Lower leg skin (tissue), 4 donors: ENCODE measurements around the gene RCOR1. TPM values are rescaled to one million over a fixed set of nuclear protein-coding genes. Genes with fewer than 3 reads are reported as not detected.

Experiments used
- DNase-seq, 2 donors: peaks; one replicate each; pipeline ENCODE4 v3.0.0-alpha.2; 2019; ENCODE audit warnings: low spot score in 2 of 2
- H3K4me3 ChIP-seq: fragments of 200-600 bp; sonication (generic); 2 replicates; pipeline ENCODE4 v1.5.1; 2017; ENCODE audit warnings: mild to moderate bottlenecking, low read depth; ENCODE audit not compliant: poor library complexity, severe bottlenecking
- POLR2A ChIP-seq, 2 donors: fragments of 450-650 bp; IDR thresholded peaks; one replicate each; pipeline ENCODE4 v1.6.1; 2016 to 2017; ENCODE audit warnings: antibody characterized with exemption in 2 of 2, mild to moderate bottlenecking in 1 of 2, moderate library complexity in 1 of 2
- WGBS, 2 donors: methylation state at CpG; one replicate each; pipeline ENCODE4 v1.1.5; 2018; 5-methylcytosine and 5-hydroxymethylcytosine counted together
- intact Hi-C: fragments of 100-400 bp; cut with DNase I; formaldehyde crosslinking; loops from one replicate; pipeline ENCODE4 v1.15.0; 2023; ENCODE audit warnings: low total_unique reads
- total RNA-seq, 4 donors: library from RNA; depleted of rRNA; stranded (reverse); fragments of >200 nt; gene quantifications; one replicate each; pipeline ENCODE4 v1.1.0, GENCODE V29; 2016
- TF ChIP-seq, protein P1 (sequence below), 3 donors: fragments of 450-650 bp; IDR thresholded peaks; one replicate each; pipeline ENCODE4 v1.5.1; 2016; ENCODE audit warnings: antibody characterized with exemption in 3 of 3, mild to moderate bottlenecking in 3 of 3, moderate library complexity in 2 of 3

RCOR1 gene
- total RNA-seq, 4 donors from 2014 or later: 20.1 to 25.3 (median 22.9) TPM

DNA sequence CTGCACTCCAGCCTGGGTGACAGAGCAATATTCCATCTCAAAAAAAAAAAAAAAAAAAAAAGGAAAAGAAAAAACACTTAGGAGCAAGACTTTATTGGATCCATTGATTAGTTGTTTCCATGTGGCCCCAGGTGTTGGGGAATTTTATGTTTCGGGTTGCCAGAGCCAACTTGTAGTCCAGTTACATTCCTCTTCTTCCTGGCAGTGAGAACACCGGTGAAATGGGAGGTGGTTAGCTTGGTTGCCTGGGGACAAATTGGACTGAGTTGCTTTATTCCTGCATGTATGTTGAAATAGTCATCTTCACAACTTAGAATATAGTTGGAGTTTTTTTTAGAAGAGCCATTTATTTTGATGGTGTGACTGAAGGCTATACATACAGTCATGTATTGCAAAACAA, 12.6 kb downstream of the RCOR1 start:
- no peak overlapping the region for H3K4me3 ChIP-seq
- DNase-seq: peak in 1 of 2 donors; percentile 46
- no peak for TF ChIP-seq POLR2A (IDR thresholded peaks at IDR 0.05)
- TF ChIP-seq, protein P1, sequence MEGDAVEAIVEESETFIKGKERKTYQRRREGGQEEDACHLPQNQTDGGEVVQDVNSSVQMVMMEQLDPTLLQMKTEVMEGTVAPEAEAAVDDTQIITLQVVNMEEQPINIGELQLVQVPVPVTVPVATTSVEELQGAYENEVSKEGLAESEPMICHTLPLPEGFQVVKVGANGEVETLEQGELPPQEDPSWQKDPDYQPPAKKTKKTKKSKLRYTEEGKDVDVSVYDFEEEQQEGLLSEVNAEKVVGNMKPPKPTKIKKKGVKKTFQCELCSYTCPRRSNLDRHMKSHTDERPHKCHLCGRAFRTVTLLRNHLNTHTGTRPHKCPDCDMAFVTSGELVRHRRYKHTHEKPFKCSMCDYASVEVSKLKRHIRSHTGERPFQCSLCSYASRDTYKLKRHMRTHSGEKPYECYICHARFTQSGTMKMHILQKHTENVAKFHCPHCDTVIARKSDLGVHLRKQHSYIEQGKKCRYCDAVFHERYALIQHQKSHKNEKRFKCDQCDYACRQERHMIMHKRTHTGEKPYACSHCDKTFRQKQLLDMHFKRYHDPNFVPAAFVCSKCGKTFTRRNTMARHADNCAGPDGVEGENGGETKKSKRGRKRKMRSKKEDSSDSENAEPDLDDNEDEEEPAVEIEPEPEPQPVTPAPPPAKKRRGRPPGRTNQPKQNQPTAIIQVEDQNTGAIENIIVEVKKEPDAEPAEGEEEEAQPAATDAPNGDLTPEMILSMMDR (IDR thresholded peaks at IDR 0.05): no peak
- WGBS, 2 donors: 27 to 36% methylated on average over 2 of the region's 2 CpGs
- intact Hi-C loops: no loop called here

DNA sequence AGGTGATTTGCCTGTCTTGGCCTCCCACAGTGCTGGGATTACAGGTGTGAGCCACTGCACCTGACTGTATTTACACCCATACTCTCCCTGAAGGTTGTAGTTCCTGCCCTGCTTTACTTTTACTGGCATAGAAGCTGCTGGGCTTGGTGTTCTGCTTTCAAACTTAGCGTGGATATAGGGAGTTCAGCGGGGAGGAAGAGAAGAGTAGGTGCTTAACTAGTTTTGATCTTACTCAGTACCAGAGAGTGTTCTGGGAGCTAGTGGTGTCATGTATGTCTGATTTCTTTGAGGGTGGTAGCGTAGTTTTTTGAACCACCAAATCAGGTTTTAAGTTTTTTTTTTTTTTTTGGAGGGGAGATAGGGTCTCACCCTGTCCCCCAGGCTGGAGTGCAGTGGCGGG, 13.8 kb downstream of the RCOR1 start:
- no peak for TF ChIP-seq POLR2A (IDR thresholded peaks at IDR 0.05)
- TF ChIP-seq, protein P1 (IDR thresholded peaks at IDR 0.05): no peak
- WGBS, 2 donors: 77 to 86% methylated on average over 4 of the region's 4 CpGs
- DNase-seq: no peak
- no peak overlapping the region for H3K4me3 ChIP-seq
- intact Hi-C loops: no loop called here

DNA sequence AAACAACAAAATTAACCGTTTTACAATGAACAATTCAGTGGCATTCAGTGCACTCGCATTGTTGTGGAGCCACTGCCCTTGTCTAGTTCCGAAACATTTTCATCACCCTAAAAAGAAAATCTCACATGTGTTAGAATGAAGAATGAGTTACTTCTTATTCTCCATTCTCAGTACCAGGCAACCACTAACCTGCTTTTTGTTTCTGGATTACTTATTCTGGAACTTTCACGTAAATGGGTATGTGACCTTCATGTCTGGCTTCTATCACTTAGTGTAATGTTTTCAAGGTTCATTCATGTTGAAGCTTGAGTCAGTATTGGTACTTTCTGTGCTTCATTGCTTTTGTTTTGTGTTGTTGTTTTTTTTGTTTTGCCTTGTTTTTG, 15.6 kb downstream of the RCOR1 start:
- 86 to 87% methylated on average over 4 of the region's 4 CpGs for WGBS, 2 donors
- intact Hi-C loops: no loop called here
- TF ChIP-seq POLR2A (IDR thresholded peaks at IDR 0.05): no peak
- TF ChIP-seq, protein P1 (IDR thresholded peaks at IDR 0.05): no peak
- DNase-seq: no peak
- H3K4me3 ChIP-seq: no peak overlapping the region

DNA sequence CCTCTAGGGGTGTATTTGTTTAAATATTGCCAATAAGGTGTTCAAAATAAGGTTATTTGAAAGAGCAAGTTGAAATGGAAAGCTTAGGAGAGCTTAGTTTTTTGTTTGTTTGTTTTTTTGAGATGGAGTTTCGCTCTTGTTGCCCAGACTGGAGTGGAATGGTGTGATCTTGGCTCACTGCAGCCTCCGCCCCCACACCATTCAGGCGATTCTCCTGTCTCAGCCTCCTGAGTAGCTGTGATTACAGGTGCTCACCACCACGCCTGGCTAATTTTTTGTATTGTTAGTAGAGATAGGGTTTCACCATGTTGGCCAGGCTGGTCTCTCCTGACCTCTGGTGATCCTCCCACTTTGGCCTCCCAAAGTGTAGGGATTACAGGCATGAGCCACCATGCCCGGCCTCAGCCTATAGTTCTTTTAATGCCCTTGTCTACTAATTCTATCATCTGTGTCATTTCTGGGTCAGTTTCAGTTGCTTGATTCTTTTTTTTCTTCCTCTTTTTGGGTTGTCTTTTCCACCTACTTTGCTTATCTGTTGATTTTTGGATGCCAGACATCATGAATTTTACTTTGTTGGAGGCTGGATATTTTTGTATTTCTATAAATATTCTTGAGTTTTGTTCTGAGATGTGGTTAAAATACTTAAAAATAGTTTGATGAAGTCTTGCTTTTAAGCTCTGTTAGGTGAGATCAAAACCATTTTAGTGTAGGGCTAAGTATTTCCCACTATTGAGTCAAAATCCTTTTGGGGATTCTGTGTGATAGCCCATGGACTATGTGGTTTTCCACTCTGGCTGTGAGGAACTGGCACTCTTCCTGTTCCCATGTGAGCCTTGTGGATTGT, 18.7 kb downstream of the RCOR1 start:
- WGBS, 2 donors: 74 to 77% methylated on average over 5 of the region's 5 CpGs
- no peak overlapping the region for H3K4me3 ChIP-seq
- no peak for DNase-seq
- intact Hi-C loops: loop anchor here (10.0 kb wide), 1 partner anchor 304 kb away; no protein-coding TSS in a partner anchor
- TF ChIP-seq POLR2A (IDR thresholded peaks at IDR 0.05): no peak
- TF ChIP-seq, protein P1 (IDR thresholded peaks at IDR 0.05): no peak

DNA sequence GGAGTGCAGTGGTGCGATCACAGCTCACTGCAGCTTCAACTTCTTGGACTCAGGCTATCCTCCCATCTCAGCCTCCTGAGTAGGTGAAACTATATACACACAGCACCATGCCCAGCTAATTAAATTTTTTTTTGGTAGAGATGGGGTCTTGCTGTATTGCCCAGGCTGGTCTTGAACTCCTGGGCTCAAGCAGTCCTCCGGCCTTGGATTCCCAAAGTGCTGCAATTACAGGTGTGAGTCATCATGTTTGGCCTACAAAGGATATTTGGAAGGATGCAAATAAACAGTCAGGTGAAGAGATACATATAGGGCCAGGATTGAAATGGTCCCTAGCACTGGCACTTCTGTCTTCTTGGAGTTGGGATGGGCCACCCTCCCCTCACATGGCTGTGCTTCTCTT, 23.9 kb downstream of the RCOR1 start:
- intact Hi-C loops: loop anchor here (5.0 to 10.0 kb wide), 2 partner anchors 298 to 781 kb away; no protein-coding TSS in a partner anchor
- no peak overlapping the region for H3K4me3 ChIP-seq
- TF ChIP-seq POLR2A (IDR thresholded peaks at IDR 0.05): no peak
- TF ChIP-seq, protein P1 (IDR thresholded peaks at IDR 0.05): no peak
- DNase-seq: peak in 1 of 2 donors; percentile 14
- WGBS, 2 donors: 81 to 89% methylated on average over 2 of the region's 2 CpGs
